Natural killer cell (primary cell): Measurements from ENCODE around the gene PALLD. TPM values are rescaled to one million over a fixed set of nuclear protein-coding genes. Genes with fewer than 3 reads are reported as not detected.

Experiments
- ATAC-seq, 3 donors: fragments of 150-1000 bp in 2 of 3; fragments of 200-7000 bp in 1 of 3; cut with Tn5 transposase; 1 replicate in 1 of 3; 2 replicates in 2 of 3; pipeline ENCODE4 v1.10.0; 2021; ENCODE audit warnings: mild to moderate bottlenecking in 2 of 3, moderate library complexity in 2 of 3
- DNase-seq, 2 donors: peaks; one replicate each; pipeline versions ENCODE4 v3.0.0 to v3.0.0-alpha.2; 2013 to 2021; ENCODE audit warnings: mixed read lengths in 1 of 2
- H3K27ac ChIP-seq: one replicate; pipeline ENCODE4 v1.5.1; 2013; ENCODE audit warnings: mild to moderate bottlenecking, low read length
- H3K27me3 ChIP-seq: one replicate; pipeline ENCODE4 v1.6.1; 2013; ENCODE audit warnings: low read length; ENCODE audit not compliant: control insufficient read depth, insufficient read depth
- H3K36me3 ChIP-seq: one replicate; pipeline ENCODE4 v1.6.1; 2013; ENCODE audit warnings: low read length; ENCODE audit not compliant: control insufficient read depth, insufficient read depth
- H3K4me1 ChIP-seq: one replicate; pipeline ENCODE4 v1.6.1; 2013; ENCODE audit warnings: low read length; ENCODE audit not compliant: control insufficient read depth, insufficient read depth
- H3K4me3 ChIP-seq: one replicate; pipeline ENCODE4 v1.5.1; 2013; ENCODE audit warnings: low read length
- H3K9me3 ChIP-seq: one replicate; pipeline ENCODE4 v1.6.1; 2013; ENCODE audit warnings: low read length; ENCODE audit not compliant: control insufficient read depth, insufficient read depth
- H3K27ac Mint-ChIP-seq, 2 donors: one replicate each; pipeline ENCODE4 v1.8.0; 2022; ENCODE audit warnings: mild to moderate bottlenecking in 2 of 2, mixed read lengths in 2 of 2, moderate library complexity in 1 of 2
- H3K27me3 Mint-ChIP-seq, 2 donors: one replicate each; pipeline ENCODE4 v1.8.0; 2022; ENCODE audit warnings: low read depth in 2 of 2, mixed read lengths in 2 of 2
- H3K36me3 Mint-ChIP-seq: one replicate; pipeline ENCODE4 v1.8.0; 2022; ENCODE audit warnings: mixed read lengths
- H3K4me1 Mint-ChIP-seq, 2 donors: one replicate each; pipeline ENCODE4 v1.8.0; 2022; ENCODE audit warnings: mixed read lengths in 2 of 2
- H3K4me3 Mint-ChIP-seq: one replicate; pipeline ENCODE4 v1.8.0; 2022; ENCODE audit warnings: mild to moderate bottlenecking, moderate library complexity, mixed read lengths
- H3K9me3 Mint-ChIP-seq, 2 donors: one replicate each; pipeline ENCODE4 v1.8.0; 2022; ENCODE audit warnings: mixed read lengths in 2 of 2
- CTCF ChIP-seq: fragments of 200-600 bp; IDR thresholded peaks from one replicate; pipeline ENCODE4 v1.8.0; 2022; ENCODE audit warnings: antibody characterized with exemption
- WGBS: methylation state at CpG from one replicate; pipeline ENCODE4 v1.1.7; 2013; ENCODE audit warnings: missing lambda C conversion rate; ENCODE audit not compliant: insufficient coverage; 5-methylcytosine and 5-hydroxymethylcytosine counted together
- intact Hi-C: fragments of 100-400 bp; cut with micrococcal nuclease; formaldehyde crosslinking; loops from one replicate; pipeline ENCODE4 v1.14.2; 2022
- total RNA-seq, 4 donors: library from RNA; stranded (reverse); fragments of 120-200 nt in 1 of 4; gene quantifications; one replicate each; pipeline versions ENCODE4 v1.2.3 to v1.2.4, GENCODE V29; 2013 to 2022

PALLD gene
- total RNA-seq, 3 donors from 2014 or later (not counting 1 experiment from before 2014, with no cell fraction given), result 15.1 to 25.4 (median 22.8) TPM

- H3K27me3 Mint-ChIP-seq, result no peaks in the 10 kb centered on the region
Observed at GRCh38 chr4:168881781-168882420, 385.0 kb downstream of the PALLD start.

GRCh38 chr4:168882650-168883233 is 385.9 kb downstream of the PALLD start:
- Histone ChIP-seq H3K36me3 (no peaks in the 10 kb centered on the region), H3K27ac (no peak overlapping the region), H3K4me1 (peaks cover 7% of the 10 kb centered on the region), H3K9me3 (no peaks in the 10 kb centered on the region), H3K4me3 (no peak overlapping the region), H3K27me3 (no peaks in the 10 kb centered on the region)
- Mint-ChIP-seq H3K9me3 (no peaks in the 10 kb centered on the region), H3K27ac (no peak overlapping the region), H3K4me3 (no peak overlapping the region), H3K4me1 (peaks cover 47 to 55% of the 10 kb centered on the region in 2 donors), H3K36me3 (no peaks in the 10 kb centered on the region), H3K27me3 (no peaks in the 10 kb centered on the region)
- DNase-seq (no peak), ATAC-seq (no peak)
- intact Hi-C loops, result no loop called here
- no peak for TF ChIP-seq CTCF
- 93% methylated on average over 6 of the region's 9 CpGs for WGBS

More at GRCh38 chr4:168881781-168882420, 385.0 kb downstream of the PALLD start:
- H3K27ac Mint-ChIP-seq, result peak overlapping the region in 1 of 2 donors; percentile 65
- Histone ChIP-seq H3K4me1 (peaks cover 10% of the 10 kb centered on the region), H3K27me3 (no peaks in the 10 kb centered on the region), H3K36me3 (no peaks in the 10 kb centered on the region), H3K9me3 (no peaks in the 10 kb centered on the region), H3K27ac (no peak overlapping the region), H3K4me3 (no peak overlapping the region)
- no peak overlapping the region for H3K4me3 Mint-ChIP-seq
- H3K4me1 Mint-ChIP-seq, result peaks cover 47 to 55% of the 10 kb centered on the region in 2 donors
- no peak for ATAC-seq
- intact Hi-C loops, result no loop called here
- no peak for DNase-seq
- 94% methylated on average over 7 of the region's 7 CpGs for WGBS
- H3K36me3 Mint-ChIP-seq, result no peaks in the 10 kb centered on the region
- no peaks in the 10 kb centered on the region for H3K9me3 Mint-ChIP-seq
- TF ChIP-seq CTCF, result no peak

GRCh38 chr4:168883513-168883912 is 386.7 kb downstream of the PALLD start:
- peak overlapping the region; percentile 30 to 50 for H3K27ac Mint-ChIP-seq
- H3K27me3 Mint-ChIP-seq, result no peaks in the 10 kb centered on the region
- Histone ChIP-seq H3K9me3 (no peaks in the 10 kb centered on the region), H3K27ac (no peak overlapping the region), H3K4me3 (no peak overlapping the region), H3K4me1 (peaks cover 7% of the 10 kb centered on the region), H3K27me3 (no peaks in the 10 kb centered on the region), H3K36me3 (no peaks in the 10 kb centered on the region)
- H3K36me3 Mint-ChIP-seq, result no peaks in the 10 kb centered on the region
- peaks cover 42 to 50% of the 10 kb centered on the region in 2 donors for H3K4me1 Mint-ChIP-seq
- H3K4me3 Mint-ChIP-seq, result no peak overlapping the region
- no peak for ATAC-seq
- TF ChIP-seq CTCF, result no peak
- DNase-seq, result no peak
- H3K9me3 Mint-ChIP-seq, result no peaks in the 10 kb centered on the region
- intact Hi-C loops, result no loop called here
